Measurements from ENCODE around the gene IKBKG. TPM values are rescaled to one million over a fixed set of nuclear protein-coding genes. Genes with fewer than 3 reads are reported as not detected.

The IKBKG gene
- total and polyA plus RNA-seq, 2 of the 8 experiments (the other 6 are each of a cell fraction or from before 2014, with no cell fraction given) = 17.5 to 18.1 TPM

DNA sequence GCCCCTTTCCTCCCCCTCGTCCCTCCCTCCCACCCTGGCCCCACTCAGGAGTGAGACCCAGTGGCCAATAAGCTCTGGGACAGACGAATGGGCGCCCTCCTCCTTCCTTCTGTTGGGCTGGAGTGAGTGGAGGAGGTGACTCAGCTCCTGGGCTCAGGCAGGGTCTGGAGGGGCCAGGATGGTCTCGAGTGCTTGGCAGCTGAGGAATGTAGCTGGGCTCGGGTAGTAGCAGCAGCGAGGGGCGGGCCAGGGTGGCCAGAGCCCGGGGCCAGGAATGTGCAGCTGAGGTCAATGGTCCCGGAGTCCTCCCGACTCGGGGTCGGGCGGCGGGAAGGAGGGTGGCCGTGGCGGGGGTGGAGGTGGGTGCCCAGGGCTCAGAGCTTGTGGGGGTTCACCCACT lies 15.8 kb upstream of the IKBKG start:
- no peak for DNase-seq (ENCODE audit: low read depth in 1 of 2, low spot score in 2 of 2)

More for the DNA sequence above, 15.8 kb upstream of the IKBKG start:
- no peaks in the 10 kb centered on the region for H3K9me3 ChIP-seq (ENCODE audit: insufficient read depth in 2 of 2, low read depth in 1 of 2, low read length in 1 of 2)
- no peaks in the 10 kb centered on the region for H3K27me3 ChIP-seq (replicated peaks in 1 of 4; ENCODE audit: control insufficient read depth in 3 of 4, extremely low read depth in 1 of 4, insufficient read depth in 3 of 4, low read length in 3 of 4)
- no peak overlapping the region for H4K5ac ChIP-seq (ENCODE audit: insufficient read length, low read depth, low read length)
- peaks cover 5 to 20% (median 14%) of the 10 kb centered on the region in 4 experiments; a peak in 7 of 8 replicates for H3K36me3 ChIP-seq (ENCODE audit: control insufficient read depth in 2 of 4, insufficient read depth in 4 of 4, low read length in 3 of 4)
- H4K8ac ChIP-seq (ENCODE audit: extremely low read depth, insufficient read depth, low read length) = no peak overlapping the region
- no peak for TF ChIP-seq PHF8 (conservative IDR thresholded peaks at IDR 0.05; ENCODE audit: low read depth, low read length)
- no peak for FAIRE-seq
- no peaks in the 10 kb centered on the region for H3K79me2 ChIP-seq (ENCODE audit: control insufficient read depth in 1 of 2, insufficient read depth in 2 of 2, low read length in 2 of 2)
- H2BK12ac ChIP-seq (ENCODE audit: low read depth, low read length) = no peak overlapping the region
- ChIA-PET POLR2A (ENCODE audit: partially characterized antibody) (interaction anchor here (1.2 to 3.2 kb wide), 3 partner anchors 13 to 132 kb away, joined by 3 to 26 read pairs (median 6); partner anchors contain the start of genes IKBKG and RPL10), CTCF (ENCODE audit: partially characterized antibody) (interaction anchor here (0.6 to 1.2 kb wide), 6 partner anchors 9 to 70 kb away, joined by 3 to 5 read pairs (median 3); partner anchors contain the start of genes LAGE3 and SLC10A3)
- no peak overlapping the region for H2BK5ac ChIP-seq (ENCODE audit: low read depth, low read length)
- H3K23ac ChIP-seq (ENCODE audit: insufficient read length) = no peak overlapping the region
- H3K79me1 ChIP-seq (ENCODE audit: low read depth, low read length) = no peaks in the 10 kb centered on the region
- H2BK120ac ChIP-seq (replicated peaks; ENCODE audit: low read depth, low read length) = no peak overlapping the region
- no peak overlapping the region for H3K9ac ChIP-seq (replicated peaks in 1 of 4; ENCODE audit: extremely low read depth in 1 of 4, low read depth in 3 of 4, low read length in 3 of 4)
- peaks cover 0 to 6% (median 0%) of the 10 kb centered on the region in 4 experiments; a peak in 2 of 7 replicates for H3K4me1 ChIP-seq (replicated peaks in 1 of 4; ENCODE audit: control insufficient read depth in 3 of 4, insufficient read depth in 4 of 4, low read length in 3 of 4)
- no peak overlapping the region for H2AK5ac ChIP-seq (ENCODE audit: low read depth, low read length)
- H3K56ac ChIP-seq (replicated peaks; ENCODE audit: insufficient read length, low read depth, low read length) = no peak overlapping the region
- no peak overlapping the region for H3K14ac ChIP-seq (ENCODE audit: insufficient read length)
- H3K4me2 ChIP-seq (ENCODE audit: insufficient read depth in 1 of 2, low read depth in 2 of 2, low read length in 2 of 2) = no peak overlapping the region
- peaks cover 2% of the 10 kb centered on the region; the same call in 1 of the 2 replicates for H3K23me2 ChIP-seq (ENCODE audit: low read depth, low read length)
- no peak overlapping the region for H4K91ac ChIP-seq (replicated peaks; ENCODE audit: insufficient read length, low read length)
- no CpG with 5 or more reads among the region's 16 CpGs for WGBS, 2 experiments (ENCODE audit: extremely low coverage in 1 of 2, insufficient coverage in 1 of 2, insufficient read length in 1 of 2, insufficient replicate concordance in 2 of 2, low coverage in 1 of 2, low lambda C conversion rate in 2 of 2, missing lambda C conversion rate in 1 of 2)
- H2BK20ac ChIP-seq (ENCODE audit: low read length) = no peak overlapping the region
- no peak overlapping the region for H2BK15ac ChIP-seq (ENCODE audit: low read length)
- no peak overlapping the region for H3K27ac ChIP-seq (ENCODE audit: low read depth, low read length)
- H3K4me3 ChIP-seq (ENCODE audit: extremely low read depth in 1 of 4, insufficient read depth in 2 of 4, low read depth in 3 of 4, low read length in 4 of 4) = no peak overlapping the region
- no peak overlapping the region for H3K18ac ChIP-seq (ENCODE audit: extremely low read depth, low read length)
- no peak overlapping the region for H3K4ac ChIP-seq (replicated peaks; ENCODE audit: insufficient read length, low read depth, low read length)
- peaks cover 2 to 8% of the 10 kb centered on the region in 2 experiments for H4K20me1 ChIP-seq (replicated peaks in 1 of 2; ENCODE audit: control insufficient read depth in 1 of 2, insufficient read depth in 2 of 2, low read length in 2 of 2)
- H2AFZ ChIP-seq (ENCODE audit: low read length) = no peak overlapping the region

Measured in H1 (cell line).